ENCODE results near the gene MRPL48.

DNA sequence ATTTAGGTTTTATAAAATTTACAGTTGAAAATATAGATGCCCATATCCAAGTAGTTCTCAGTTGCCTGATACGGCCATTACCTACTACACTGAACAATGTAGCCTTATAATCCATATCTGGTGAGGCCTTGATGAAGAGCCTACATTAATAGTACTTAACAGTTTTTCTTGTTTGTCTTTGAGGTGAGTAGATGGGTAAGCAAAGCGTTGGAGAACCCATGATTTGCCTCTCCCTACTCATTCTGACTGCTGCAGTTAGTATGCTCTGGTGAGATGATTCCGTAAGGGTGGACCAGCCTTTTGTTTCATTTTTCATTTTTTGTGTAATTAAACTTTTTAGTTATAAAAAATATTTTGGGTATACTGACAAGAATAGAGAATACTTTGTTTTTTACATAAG, 100.6 kb downstream of the MRPL48 start:
- TF ChIP-seq, protein P1, sequence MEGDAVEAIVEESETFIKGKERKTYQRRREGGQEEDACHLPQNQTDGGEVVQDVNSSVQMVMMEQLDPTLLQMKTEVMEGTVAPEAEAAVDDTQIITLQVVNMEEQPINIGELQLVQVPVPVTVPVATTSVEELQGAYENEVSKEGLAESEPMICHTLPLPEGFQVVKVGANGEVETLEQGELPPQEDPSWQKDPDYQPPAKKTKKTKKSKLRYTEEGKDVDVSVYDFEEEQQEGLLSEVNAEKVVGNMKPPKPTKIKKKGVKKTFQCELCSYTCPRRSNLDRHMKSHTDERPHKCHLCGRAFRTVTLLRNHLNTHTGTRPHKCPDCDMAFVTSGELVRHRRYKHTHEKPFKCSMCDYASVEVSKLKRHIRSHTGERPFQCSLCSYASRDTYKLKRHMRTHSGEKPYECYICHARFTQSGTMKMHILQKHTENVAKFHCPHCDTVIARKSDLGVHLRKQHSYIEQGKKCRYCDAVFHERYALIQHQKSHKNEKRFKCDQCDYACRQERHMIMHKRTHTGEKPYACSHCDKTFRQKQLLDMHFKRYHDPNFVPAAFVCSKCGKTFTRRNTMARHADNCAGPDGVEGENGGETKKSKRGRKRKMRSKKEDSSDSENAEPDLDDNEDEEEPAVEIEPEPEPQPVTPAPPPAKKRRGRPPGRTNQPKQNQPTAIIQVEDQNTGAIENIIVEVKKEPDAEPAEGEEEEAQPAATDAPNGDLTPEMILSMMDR (IDR thresholded peaks at IDR 0.05), result no peak
- TF ChIP-seq POLR2AphosphoS5 (IDR thresholded peaks at IDR 0.05), result no peak
